GM18907 (cell line): ENCODE results near the gene MBNL2.

ENCODE experiments used
- ATAC-seq: cut with Tn5 transposase; IDR thresholded peaks from one replicate; pipeline ENCODE4 v1.9.1; 2021; ENCODE audit warnings: mild to moderate bottlenecking, moderate library complexity; ENCODE audit not compliant: unreplicated experiment

MBNL2 gene

GRCh38 chr13:97397267-97397666, 175.1 kb downstream of the MBNL2 start:
- ATAC-seq = no peak

- ATAC-seq = no peak
These were observed 179.3 kb downstream of the MBNL2 start for GRCh38 chr13:97401421-97401820.

GRCh38 chr13:97403893-97404750, 182.0 kb downstream of the MBNL2 start:
- ATAC-seq = peak; percentile 88

- no peak for ATAC-seq
These were observed 185.4 kb downstream of the MBNL2 start for GRCh38 chr13:97407540-97407939.

GRCh38 chr13:97408938-97409337, 186.8 kb downstream of the MBNL2 start:
- no peak for ATAC-seq

GRCh38 chr13:97411984-97412383, 189.9 kb downstream of the MBNL2 start:
- no peak for ATAC-seq

GRCh38 chr13:97413694-97414093, 191.6 kb downstream of the MBNL2 start:
- ATAC-seq = no peak

- no peak for ATAC-seq
These were observed 192.3 kb downstream of the MBNL2 start for GRCh38 chr13:97414392-97414791.

GRCh38 chr13:97417698-97418097, 195.6 kb downstream of the MBNL2 start:
- no peak for ATAC-seq

- ATAC-seq = no peak
These were observed 200.3 kb downstream of the MBNL2 start for GRCh38 chr13:97422118-97423054.

GRCh38 chr13:97423300-97424045, 201.3 kb downstream of the MBNL2 start:
- ATAC-seq = no peak

GRCh38 chr13:97425590-97425989, 203.5 kb downstream of the MBNL2 start:
- no peak for ATAC-seq

- ATAC-seq = no peak
These were observed 204.6 kb downstream of the MBNL2 start for GRCh38 chr13:97426695-97427094.

- ATAC-seq = no peak
These were observed 207.5 kb downstream of the MBNL2 start for GRCh38 chr13:97429681-97430081.

GRCh38 chr13:97430296-97430695, 208.2 kb downstream of the MBNL2 start:
- no peak for ATAC-seq

GRCh38 chr13:97431171-97431764, 209.1 kb downstream of the MBNL2 start:
- ATAC-seq = no peak

GRCh38 chr13:97432232-97432916, 210.2 kb downstream of the MBNL2 start:
- ATAC-seq = no peak

GRCh38 chr13:97432917-97433726, 211.0 kb downstream of the MBNL2 start:
- peak; percentile 86 for ATAC-seq

GRCh38 chr13:97433727-97434396, 211.7 kb downstream of the MBNL2 start, which contains the start of gene RAP2A:
Gene RAP2A (plus strand): TSS chr13:97434169. CDS start chr13:97434471, 302 bp downstream.
- ATAC-seq = peak; percentile 55
